Adrenal gland (tissue), 5 donors: ENCODE measurements around the gene PKLR.

Experiments
- POLR2A ChIP-seq, 2 donors: fragments of 450-650 bp; IDR thresholded peaks; one replicate each; pipeline ENCODE4 v1.6.1; 2017; ENCODE audit warnings: antibody characterized with exemption in 2 of 2, mild to moderate bottlenecking in 2 of 2, moderate library complexity in 1 of 2
- TF ChIP-seq, protein P1 (sequence below), 6 experiments: fragments of 450-650 bp in 4 of 6; fragments of 200-600 bp in 2 of 6; sonication (generic) in 1 of 6; IDR thresholded peaks; 1 replicate in 5 of 6; 2 replicates in 1 of 6; pipeline versions ENCODE4 v1.5.1 to v1.8.0; 2016 to 2021; ENCODE audit warnings: antibody characterized with exemption in 6 of 6, mild to moderate bottlenecking in 2 of 6, moderate library complexity in 1 of 6
- donor health status: DM: no; HTN: no; CAD: no.

- TF ChIP-seq, protein P1, sequence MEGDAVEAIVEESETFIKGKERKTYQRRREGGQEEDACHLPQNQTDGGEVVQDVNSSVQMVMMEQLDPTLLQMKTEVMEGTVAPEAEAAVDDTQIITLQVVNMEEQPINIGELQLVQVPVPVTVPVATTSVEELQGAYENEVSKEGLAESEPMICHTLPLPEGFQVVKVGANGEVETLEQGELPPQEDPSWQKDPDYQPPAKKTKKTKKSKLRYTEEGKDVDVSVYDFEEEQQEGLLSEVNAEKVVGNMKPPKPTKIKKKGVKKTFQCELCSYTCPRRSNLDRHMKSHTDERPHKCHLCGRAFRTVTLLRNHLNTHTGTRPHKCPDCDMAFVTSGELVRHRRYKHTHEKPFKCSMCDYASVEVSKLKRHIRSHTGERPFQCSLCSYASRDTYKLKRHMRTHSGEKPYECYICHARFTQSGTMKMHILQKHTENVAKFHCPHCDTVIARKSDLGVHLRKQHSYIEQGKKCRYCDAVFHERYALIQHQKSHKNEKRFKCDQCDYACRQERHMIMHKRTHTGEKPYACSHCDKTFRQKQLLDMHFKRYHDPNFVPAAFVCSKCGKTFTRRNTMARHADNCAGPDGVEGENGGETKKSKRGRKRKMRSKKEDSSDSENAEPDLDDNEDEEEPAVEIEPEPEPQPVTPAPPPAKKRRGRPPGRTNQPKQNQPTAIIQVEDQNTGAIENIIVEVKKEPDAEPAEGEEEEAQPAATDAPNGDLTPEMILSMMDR (IDR thresholded peaks at IDR 0.05) = no peak
- no peak for TF ChIP-seq POLR2A (IDR thresholded peaks at IDR 0.05)
These were observed 47.0 kb downstream of the PKLR start for GRCh38 chr1:155254228-155254713.
